Activated T-cell treated with anti-CD3 and anti-CD28 coated beads for 24 hours (primary cell): ENCODE data around the gene SRCIN1.

ENCODE experiments used
- DNase-seq: peaks from one replicate; pipeline ENCODE4 v3.0.0-alpha.2; 2020; ENCODE audit warnings: low read depth

Gene SRCIN1

DNA sequence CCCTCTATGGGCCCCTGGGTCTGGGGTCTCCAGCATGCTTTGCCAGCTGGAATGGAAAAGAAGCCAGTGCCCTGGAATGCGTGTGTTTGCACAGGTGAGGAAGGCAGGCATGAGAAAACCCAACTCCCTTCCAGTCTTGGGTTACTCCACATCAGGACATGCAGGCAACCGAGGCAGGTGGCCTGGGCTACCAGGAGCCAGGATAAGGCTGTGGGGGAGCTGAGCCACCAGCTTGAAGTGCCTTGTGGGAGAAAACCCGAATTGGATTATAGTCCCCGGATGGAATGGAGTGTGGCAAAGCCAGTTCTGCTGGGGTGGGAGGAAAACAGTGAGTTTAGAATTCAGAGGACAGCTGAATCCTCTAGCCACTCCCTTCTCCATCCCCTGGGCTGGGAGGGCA lies 7.2 kb downstream of the SRCIN1 start:
- no peak for DNase-seq

DNA sequence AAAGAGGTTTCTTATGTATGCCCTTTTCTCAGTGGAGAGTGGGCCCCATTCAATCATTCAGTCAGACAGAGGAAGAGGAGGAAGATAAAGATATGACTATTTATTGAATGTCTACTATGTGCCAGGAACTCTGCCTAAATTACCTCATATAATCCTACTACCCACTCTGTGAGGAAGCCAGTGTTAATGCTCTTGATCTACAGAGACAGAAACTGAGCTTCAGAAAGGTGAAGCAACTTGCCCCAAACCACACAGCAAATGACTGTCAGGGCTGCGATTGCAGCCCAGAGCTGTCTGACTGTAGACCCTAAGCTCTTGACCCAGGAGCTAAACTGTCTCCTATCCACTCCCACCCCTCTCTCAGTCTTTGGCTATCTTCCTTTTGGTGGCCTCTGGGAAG lies 8.4 kb downstream of the SRCIN1 start:
- DNase-seq, result no peak

DNA sequence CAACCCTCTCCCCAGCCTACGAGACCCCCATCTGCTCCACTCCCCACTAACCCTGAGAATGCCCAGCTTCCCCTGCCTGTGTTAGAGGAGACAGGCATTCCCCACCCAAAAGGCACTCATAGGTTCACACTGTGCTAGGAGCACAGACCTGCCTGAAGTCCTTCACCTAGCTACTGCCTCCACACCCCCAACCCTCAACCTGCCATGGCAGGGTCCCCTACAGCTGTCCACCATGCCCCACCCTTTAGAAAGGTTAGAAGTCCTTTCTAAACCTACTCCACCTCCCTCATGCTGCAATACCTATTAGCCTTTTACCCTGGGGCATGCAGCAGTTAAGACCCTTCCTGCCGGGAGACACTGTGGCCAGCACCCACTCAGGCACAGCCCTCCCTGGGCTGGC lies 9.1 kb downstream of the SRCIN1 start:
- DNase-seq, result no peak

DNA sequence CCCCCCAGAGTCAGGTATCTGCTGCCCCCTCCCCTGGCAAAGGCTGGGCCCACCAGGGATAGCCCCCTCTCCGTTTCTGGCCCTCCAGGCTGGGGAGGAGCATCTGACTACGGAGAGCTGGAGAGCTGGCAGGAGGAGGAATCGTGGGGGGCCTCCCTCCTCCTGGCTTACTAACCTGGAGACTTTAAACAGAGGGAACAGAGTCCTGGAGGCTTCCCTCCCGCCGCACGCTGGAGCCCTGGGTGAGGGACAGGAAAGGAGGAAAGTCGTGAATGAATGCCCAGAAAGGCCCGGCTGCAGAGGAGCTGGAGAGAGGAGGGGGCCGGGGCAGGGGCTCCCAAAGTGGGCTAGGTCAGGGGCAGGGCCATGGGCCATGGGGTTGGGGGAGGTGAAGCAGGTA lies 9.9 kb downstream of the SRCIN1 start:
- no peak for DNase-seq

GRCh38 chr17:38594152-38594551 lies 11.6 kb downstream of the SRCIN1 start:
- no peak for DNase-seq

GRCh38 chr17:38592487-38592886 lies 13.3 kb downstream of the SRCIN1 start:
- no peak for DNase-seq

GRCh38 chr17:38591759-38592241 lies 14.0 kb downstream of the SRCIN1 start:
- DNase-seq, result no peak

GRCh38 chr17:38590988-38591758 lies 14.6 kb downstream of the SRCIN1 start:
- no peak for DNase-seq

GRCh38 chr17:38589462-38590114 lies 16.2 kb downstream of the SRCIN1 start:
- no peak for DNase-seq

GRCh38 chr17:38588788-38589174 lies 17.0 kb downstream of the SRCIN1 start:
- no peak for DNase-seq

DNA sequence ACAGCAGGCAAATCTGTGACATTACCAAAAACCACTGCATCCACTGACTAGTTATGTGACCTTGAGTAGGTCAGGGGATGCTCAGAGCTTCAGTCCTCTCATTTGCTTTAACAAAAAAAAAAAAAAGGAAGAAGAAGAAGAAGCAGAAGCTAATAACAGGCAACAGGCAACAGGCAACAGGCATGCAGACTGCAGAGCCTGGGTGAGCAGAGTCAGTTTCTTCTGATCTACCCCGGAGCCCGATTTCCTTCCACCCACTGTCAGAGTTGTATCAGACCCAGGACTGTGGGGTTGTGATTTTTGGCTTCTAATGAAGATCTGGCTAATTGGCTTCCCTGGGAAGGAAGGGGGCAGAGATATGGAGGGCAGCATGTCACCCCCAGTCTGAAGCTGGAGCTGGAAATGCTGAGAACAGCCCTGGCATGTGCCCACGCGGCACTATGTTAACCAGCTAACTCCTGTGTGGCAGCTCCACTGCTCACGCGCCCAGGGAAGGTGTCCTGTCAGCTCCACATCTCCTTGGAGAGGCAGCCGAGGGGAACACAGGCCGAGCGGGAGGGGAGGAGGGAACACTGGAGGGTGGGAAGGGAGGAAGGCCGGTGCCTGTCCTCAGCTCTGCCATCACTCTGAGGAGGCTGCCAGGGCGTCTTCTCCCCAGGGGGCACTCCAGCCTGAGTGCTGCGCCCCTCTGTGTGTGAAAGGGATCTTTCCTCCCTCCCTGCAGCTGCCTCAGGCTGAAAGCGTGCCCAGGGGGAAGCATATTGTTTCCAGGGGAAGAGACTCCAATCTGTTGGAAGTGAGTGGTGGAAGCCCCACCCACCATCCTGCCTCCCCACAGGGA lies 17.6 kb downstream of the SRCIN1 start:
- no peak for DNase-seq

- no peak for DNase-seq
These were observed 18.5 kb downstream of the SRCIN1 start for GRCh38 chr17:38587203-38587602.

DNA sequence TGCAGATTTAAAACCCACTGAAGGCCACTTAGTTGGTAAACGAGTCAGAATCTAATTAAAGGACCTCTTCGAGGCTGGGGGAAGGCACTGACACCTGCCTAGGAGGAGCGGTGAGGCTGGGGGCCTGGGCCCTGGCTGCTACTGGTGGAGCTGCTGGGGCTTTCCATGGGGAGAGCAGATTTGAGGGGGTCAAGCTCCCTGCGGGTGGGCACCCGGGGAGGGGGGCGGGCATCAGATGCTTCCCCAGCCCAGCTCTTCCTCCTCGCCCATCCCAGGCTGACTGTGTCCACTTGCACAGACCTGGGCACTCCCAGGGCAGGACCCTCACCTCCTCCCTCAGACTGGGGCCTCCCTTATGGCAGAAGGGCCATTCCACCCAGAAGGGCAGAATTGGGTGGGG lies 19.0 kb downstream of the SRCIN1 start:
- DNase-seq, result no peak

- no peak for DNase-seq
These were observed 19.7 kb downstream of the SRCIN1 start for GRCh38 chr17:38585918-38586529.

DNA sequence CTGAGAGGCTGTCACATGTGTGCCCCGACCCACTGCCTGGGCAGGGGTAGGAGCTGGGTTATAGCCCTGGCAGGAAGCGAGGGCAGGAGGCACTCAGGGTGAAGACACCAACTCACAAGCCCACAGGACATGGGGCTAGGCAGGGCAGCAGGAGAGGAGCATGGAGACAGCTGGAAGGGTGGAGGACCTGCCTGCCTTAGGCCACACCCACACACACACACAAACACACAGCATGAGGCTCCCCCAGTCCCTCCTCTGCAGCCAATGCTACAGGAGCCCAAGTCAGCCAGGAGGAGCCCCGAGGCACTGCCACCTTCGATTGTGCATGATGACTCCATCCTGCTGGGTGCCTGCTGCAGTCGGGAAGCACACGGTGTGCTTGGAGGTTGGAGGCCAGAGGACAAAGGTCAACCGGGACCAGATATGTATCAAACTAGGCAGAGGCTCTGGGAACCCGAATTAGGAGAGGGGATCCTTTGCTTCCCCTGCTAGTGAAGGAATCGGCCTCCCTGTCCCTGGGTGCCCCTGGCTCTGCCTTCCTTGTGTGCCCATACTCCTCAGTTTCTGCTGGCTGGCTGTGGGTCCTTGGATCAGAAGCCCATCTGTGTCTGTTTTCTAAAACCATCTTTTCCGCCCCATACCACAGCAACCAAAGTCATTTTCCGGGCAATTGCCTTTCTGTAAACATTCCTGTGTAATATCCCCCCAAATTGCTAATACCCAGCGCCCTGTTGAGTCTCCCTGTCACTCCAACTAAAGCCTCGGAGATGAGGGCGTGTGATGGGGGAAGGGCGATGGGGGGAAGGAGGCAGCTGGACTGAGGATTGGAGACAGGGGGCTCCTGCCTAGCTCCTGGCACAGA lies 20.5 kb downstream of the SRCIN1 start:
- no peak for DNase-seq

GRCh38 chr17:38584350-38584925 lies 21.3 kb downstream of the SRCIN1 start:
- peak; percentile 45 for DNase-seq

- no peak for DNase-seq
These were observed 21.9 kb downstream of the SRCIN1 start for GRCh38 chr17:38583828-38584349.

DNA sequence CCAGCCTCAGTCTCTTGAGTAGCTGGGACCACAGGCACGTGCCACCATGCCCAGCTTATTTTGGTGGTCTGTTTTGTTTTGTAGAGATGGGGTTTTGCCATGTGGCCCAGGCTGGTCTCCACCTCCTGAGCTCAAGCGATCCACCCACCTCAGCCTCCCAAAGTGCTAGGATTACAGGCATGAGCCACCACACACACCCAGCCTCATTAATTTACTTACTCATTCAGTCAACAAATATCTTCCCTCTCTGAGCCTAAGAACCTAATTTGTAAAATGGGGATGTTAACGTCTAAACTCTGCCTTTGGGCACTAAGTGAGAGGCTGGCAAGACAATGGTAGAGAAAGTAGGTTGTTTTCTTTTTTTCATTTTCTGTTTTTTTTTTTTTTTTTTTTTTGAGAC lies 22.6 kb downstream of the SRCIN1 start:
- DNase-seq, result no peak

GRCh38 chr17:38582069-38582468 lies 23.7 kb downstream of the SRCIN1 start:
- DNase-seq, result no peak

DNA sequence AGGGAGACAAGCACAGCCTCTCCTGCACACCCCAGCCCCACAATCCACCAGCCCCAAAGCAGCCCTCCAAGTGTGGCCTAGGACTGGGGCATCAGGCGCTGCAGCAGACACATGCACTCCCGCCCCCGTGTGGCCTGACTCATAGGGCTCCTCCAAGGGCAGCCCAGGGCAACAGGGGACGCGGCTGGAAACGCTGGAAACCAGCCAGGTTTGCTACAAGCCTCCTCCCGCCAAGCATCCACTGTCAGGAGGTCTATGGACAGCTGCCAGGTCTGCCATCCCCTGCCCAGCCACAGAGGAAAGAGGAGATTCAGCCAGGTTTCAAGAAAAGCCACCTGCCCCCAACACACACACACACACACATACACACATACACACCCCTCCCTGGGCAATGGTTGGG lies 25.8 kb downstream of the SRCIN1 start:
- no peak for DNase-seq

DNA sequence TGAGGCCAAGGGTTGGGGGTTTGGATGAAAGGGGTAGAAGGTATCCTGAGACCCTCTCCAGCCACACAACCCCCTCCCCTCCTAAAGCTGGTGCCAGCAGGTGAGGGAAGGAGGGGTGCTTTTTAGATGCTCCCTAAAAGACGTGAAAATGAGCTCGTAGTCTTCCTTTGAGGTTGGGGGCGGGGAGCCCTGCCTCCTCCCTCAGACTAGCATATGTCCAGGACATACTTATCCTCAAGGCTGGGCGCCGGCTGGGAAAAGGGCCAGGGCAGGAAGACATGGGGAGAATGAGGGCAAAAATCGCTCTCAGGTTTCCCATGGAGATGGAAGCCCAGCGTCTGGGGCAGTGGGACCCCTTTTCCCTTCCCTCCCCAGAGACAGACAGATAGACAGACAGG lies 26.7 kb downstream of the SRCIN1 start:
- DNase-seq, result no peak
